ENCODE measurements around the gene OLFML2B.

The OLFML2B gene

GRCh38 chr1:161948435-161948834 lies 75.2 kb downstream of the OLFML2B start:
- DNase-seq (ENCODE audit: low read depth in 2 of 3, low spot score in 2 of 3): no peak

GRCh38 chr1:161946071-161946987 lies 77.3 kb downstream of the OLFML2B start:
- DNase-seq (ENCODE audit: low read depth in 2 of 3, low spot score in 2 of 3): no peak

GRCh38 chr1:161945306-161946060 lies 78.2 kb downstream of the OLFML2B start:
- no peak for DNase-seq (ENCODE audit: low read depth in 2 of 3, low spot score in 2 of 3)

GRCh38 chr1:161944381-161944780 lies 79.3 kb downstream of the OLFML2B start:
- no peak for DNase-seq (ENCODE audit: low read depth in 2 of 3, low spot score in 2 of 3)

GRCh38 chr1:161943737-161944136 lies 79.9 kb downstream of the OLFML2B start:
- DNase-seq (ENCODE audit: low read depth in 2 of 3, low spot score in 2 of 3): no peak

GRCh38 chr1:161941726-161942436 lies 81.8 kb downstream of the OLFML2B start:
- no peak for DNase-seq (ENCODE audit: low read depth in 2 of 3, low spot score in 2 of 3)

- DNase-seq (ENCODE audit: low read depth in 2 of 3, low spot score in 2 of 3): no peak
These were observed 82.6 kb downstream of the OLFML2B start for GRCh38 chr1:161940866-161941591.

GRCh38 chr1:161936786-161937185 lies 86.9 kb downstream of the OLFML2B start:
- no peak for DNase-seq (ENCODE audit: low read depth in 2 of 3, low spot score in 2 of 3)

GRCh38 chr1:161935264-161935663 lies 88.4 kb downstream of the OLFML2B start:
- DNase-seq (ENCODE audit: low read depth in 2 of 3, low spot score in 2 of 3): no peak

GRCh38 chr1:161933592-161934588 lies 89.8 kb downstream of the OLFML2B start:
- no peak for DNase-seq (ENCODE audit: low read depth in 2 of 3, low spot score in 2 of 3)
